ENCODE data around the gene DAPL1.

DAPL1 gene

DNA sequence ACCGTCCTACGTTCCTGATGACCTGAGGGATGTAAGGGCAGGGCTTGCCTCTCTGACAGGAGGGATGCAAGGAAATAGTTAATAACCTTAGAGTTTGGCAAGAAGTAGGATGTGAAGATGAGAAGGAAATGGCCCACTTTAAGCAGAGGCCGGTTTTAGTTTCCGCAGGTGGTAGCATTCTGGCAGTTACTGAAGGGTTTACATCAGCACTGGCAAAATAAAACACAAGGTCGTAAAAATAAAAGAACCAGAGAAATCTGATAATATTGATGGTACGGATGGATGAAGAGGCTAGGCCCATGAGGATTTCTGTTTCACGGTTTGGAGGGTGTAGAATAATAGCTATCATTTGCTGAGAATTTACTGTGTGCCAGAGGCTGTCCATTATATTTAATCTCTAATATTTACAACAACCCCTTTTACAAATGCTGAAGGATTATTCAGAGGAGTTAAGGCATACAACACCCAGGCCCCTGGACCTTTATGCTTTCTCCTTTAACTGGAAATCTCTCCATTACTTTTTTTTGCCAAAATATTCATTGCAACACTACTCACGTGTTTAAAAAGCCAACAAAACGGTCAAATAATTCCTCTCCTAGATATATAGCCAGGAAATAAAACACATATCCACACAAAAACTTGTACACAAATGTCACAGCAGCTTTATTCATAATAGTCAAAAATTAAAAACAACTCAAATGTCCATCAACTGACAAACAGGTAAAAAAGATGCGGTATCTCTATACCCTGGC is 28.5 kb downstream of the DAPL1 start:
- TF ChIP-seq CTCF (IDR thresholded peaks at IDR 0.05; ENCODE audit: control insufficient read depth, insufficient read depth, low read depth, low read length, missing control alignments), result no peak
- DNase-seq (ENCODE audit: low read depth), result no peak
- H3K4me3 ChIP-seq (ENCODE audit: control insufficient read depth, low read depth, low read length), result no peak overlapping the region

DNA sequence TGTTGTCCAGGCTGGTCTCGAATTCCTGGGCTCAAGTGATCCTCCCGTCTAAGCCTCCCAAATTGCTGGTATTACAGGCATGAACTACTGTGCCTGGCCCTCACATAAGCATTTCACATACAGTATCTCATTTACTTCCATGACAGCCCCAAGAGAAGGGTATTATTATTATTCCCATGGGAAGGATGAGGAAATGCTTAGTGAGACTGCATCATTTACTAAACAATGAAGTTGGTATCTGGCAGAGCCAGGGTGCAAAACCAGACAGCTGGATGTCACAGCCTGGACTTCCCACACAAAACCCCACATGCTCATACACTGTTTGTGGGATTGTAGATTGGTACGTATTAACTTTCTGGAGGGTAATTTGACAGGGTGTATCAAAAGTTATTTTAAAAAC is 29.9 kb downstream of the DAPL1 start:
- no peak for DNase-seq (ENCODE audit: low read depth)
- no peak overlapping the region for H3K4me3 ChIP-seq (ENCODE audit: control insufficient read depth, low read depth, low read length)
- TF ChIP-seq CTCF (IDR thresholded peaks at IDR 0.05; ENCODE audit: control insufficient read depth, insufficient read depth, low read depth, low read length, missing control alignments), result no peak

GRCh38 chr2:158826965-158827364 is 31.8 kb downstream of the DAPL1 start:
- H3K4me3 ChIP-seq (ENCODE audit: control insufficient read depth, low read depth, low read length), result no peak overlapping the region
- no peak for DNase-seq (ENCODE audit: low read depth)
- no peak for TF ChIP-seq CTCF (IDR thresholded peaks at IDR 0.05; ENCODE audit: control insufficient read depth, insufficient read depth, low read depth, low read length, missing control alignments)

GRCh38 chr2:158828378-158829164 is 33.5 kb downstream of the DAPL1 start:
- no peak for TF ChIP-seq CTCF (IDR thresholded peaks at IDR 0.05; ENCODE audit: control insufficient read depth, insufficient read depth, low read depth, low read length, missing control alignments)
- no peak for DNase-seq (ENCODE audit: low read depth)
- no peak overlapping the region for H3K4me3 ChIP-seq (ENCODE audit: control insufficient read depth, low read depth, low read length)

DNA sequence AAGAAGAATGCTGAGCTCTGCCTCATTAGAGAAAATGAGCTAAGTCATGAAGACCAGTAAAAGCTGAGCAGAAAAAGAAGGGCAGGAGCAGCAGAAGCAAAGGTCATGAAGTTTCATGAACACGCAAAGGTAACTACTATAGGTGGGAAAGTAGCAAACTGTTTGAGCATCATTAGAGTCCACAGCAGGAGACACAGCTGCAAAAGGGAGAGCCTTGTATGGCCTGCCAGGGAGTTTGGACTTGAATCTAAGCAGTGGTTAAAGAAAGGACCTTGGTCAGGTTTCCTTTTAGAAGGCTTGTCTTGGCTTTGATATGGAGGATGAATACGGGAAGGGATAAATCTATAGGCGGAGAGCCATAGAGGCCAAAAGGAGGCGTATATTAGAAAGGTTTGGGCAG is 34.0 kb downstream of the DAPL1 start:
- DNase-seq (ENCODE audit: low read depth), result no peak
- TF ChIP-seq CTCF (IDR thresholded peaks at IDR 0.05; ENCODE audit: control insufficient read depth, insufficient read depth, low read depth, low read length, missing control alignments), result no peak

DNA sequence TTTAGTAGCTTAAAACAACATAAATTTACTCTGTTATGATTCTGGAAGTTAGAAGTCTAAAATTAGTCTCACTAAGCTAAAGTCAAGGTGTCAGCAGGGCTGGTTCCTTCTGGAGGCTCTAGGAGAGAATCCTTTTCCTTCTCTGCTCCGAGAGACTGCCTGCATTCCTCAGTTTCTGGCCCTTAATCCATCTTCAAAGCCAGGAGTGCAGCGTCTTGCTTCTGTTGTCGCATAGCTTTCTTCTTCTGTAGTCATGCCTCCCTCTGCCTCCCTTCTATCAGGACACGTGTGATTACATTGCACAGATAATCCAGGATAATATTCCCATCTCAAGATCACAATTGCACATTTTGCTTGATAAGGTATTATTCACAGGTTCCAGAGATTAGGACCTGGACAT is 35.1 kb downstream of the DAPL1 start:
- H3K4me3 ChIP-seq (ENCODE audit: control insufficient read depth, low read depth, low read length), result no peak overlapping the region
- TF ChIP-seq CTCF (IDR thresholded peaks at IDR 0.05; ENCODE audit: control insufficient read depth, insufficient read depth, low read depth, low read length, missing control alignments), result no peak
- DNase-seq (ENCODE audit: low read depth), result no peak

More for the DNA sequence above, 34.0 kb downstream of the DAPL1 start:
- H3K4me3 ChIP-seq (ENCODE audit: control insufficient read depth, low read depth, low read length), result no peak overlapping the region
